ENCODE measurements around the gene PLD4.
"Not testable (repeated sequence)": the region's sequence is repeated elsewhere in the genome, so short reads cannot be mapped to it uniquely, and the experiment has no call there.

Gene PLD4

GRCh38 chr14:104895207-104895785 is 29.4 kb upstream of the PLD4 start:
- no peak overlapping the region for H3K4me3 ChIP-seq (ENCODE audit: low read length)
- H3K4me1 ChIP-seq (ENCODE audit: insufficient read depth, low read length) = no peaks in the 10 kb centered on the region
- H3K36me3 ChIP-seq (ENCODE audit: insufficient read depth, low read length) = peaks cover 3% of the 10 kb centered on the region; the same call in 1 of the 2 replicates
- H3K9ac ChIP-seq (ENCODE audit: low read depth, low read length) = no peak overlapping the region
- H3K27ac ChIP-seq (ENCODE audit: low read depth, low read length) = no peak overlapping the region
- no peaks in the 10 kb centered on the region for H3K9me3 ChIP-seq (ENCODE audit: insufficient read depth, low read depth, low read length)
- WGBS = 93% methylated on average over 9 of the region's 9 CpGs
- H3K27me3 ChIP-seq (ENCODE audit: insufficient read depth, low read length) = no peaks in the 10 kb centered on the region

DNA sequence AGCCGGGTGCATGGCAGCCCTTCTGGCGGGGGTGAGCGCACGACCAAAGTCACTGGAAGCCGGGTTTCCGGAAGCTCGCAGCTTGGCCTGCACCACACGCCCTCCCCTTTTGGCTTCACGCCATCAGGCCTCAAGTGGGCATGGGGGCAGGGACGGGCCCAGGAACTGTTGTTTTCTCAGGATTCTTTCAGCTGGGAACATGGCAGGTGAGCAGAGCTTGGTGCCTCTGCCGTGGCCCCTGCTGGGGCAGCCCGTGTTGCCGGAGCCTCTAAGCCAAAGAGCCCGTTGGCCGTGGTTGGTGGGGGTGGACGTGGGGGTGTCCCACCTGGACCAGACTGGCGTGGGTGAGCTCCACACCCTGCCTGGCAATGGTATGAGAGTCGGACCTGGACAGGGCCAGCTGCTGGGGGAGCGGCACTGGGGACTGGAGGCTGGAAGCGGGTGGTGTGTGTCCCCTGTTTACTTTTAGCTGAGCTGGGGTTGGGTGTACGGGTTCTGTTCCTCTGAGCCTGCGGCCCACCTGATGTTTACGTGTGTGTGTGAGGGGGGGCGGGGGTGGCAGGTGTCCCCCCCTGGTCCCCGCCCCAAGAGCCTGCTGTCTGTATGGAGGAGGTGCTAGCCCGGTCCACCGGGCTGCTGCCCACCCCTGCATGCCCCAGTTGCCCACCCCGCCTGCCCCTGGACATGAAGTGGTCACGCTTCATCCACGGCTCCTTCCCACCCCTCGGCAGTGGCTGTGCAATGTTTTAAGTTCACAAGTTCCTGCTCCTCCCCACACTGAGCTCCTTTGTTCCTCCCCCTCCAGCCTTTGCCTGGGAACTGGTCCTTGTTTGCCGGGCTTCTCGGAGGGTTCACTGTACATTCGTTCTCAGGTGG is 28.7 kb upstream of the PLD4 start:
- Histone ChIP-seq H3K9me3 (ENCODE audit: insufficient read depth, low read depth, low read length) (no peaks in the 10 kb centered on the region), H3K27me3 (ENCODE audit: insufficient read depth, low read length) (no peaks in the 10 kb centered on the region), H3K9ac (ENCODE audit: low read depth, low read length) (no peak overlapping the region), H3K4me3 (ENCODE audit: low read length) (no peak overlapping the region), H3K36me3 (ENCODE audit: insufficient read depth, low read length) (peaks cover 3% of the 10 kb centered on the region; the same call in 1 of the 2 replicates), H3K4me1 (ENCODE audit: insufficient read depth, low read length) (no peaks in the 10 kb centered on the region), H3K27ac (ENCODE audit: low read depth, low read length) (no peak overlapping the region)
- WGBS = 91% methylated on average over 34 of the region's 34 CpGs

DNA sequence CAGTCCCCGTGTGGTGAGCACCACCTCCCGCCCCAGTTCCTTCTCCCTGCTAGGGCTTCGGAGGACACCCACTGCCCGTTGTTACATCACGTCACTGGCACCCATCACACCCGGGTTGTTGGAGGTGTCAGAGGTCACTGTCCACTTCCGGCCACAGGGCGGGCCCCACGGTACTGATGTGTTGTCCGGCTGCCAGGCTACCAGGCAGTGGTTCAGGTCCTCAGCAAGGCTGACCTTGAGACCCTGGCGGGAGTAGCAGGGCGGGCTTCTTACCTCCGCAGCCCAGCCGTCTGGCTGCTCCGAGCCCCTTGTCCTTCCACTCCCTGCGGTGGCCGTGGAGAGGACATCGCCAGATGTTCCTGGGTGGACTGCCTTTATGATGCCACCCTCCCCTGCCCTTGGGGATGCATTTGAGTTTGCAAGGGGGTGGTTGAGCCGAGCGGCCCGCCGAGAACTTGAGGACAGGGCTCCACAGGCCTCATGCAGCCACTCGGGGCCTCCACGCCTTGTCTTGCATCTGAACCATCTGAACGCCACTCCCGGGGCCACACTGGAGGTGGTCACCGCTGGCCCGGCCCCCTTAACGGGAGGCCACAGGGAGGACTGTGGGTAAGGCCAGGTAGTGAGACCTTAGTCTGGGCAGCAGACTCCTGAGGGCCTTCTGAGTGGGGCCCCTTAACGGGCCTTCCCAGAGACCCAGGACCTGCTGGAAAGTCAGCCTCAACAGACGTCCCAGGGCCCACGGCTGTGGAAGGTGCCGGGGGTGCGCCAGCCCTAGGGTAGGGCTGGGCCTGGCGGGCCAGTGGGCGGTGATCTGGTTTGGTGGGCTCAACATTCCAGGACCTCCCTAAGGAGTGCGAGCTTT is 27.1 kb upstream of the PLD4 start:
- Histone ChIP-seq H3K4me1 (ENCODE audit: insufficient read depth, low read length) (no peaks in the 10 kb centered on the region), H3K4me3 (ENCODE audit: low read length) (no peak overlapping the region), H3K9me3 (ENCODE audit: insufficient read depth, low read depth, low read length) (no peaks in the 10 kb centered on the region), H3K36me3 (ENCODE audit: insufficient read depth, low read length) (peaks cover 3% of the 10 kb centered on the region; the same call in 1 of the 2 replicates), H3K27ac (ENCODE audit: low read depth, low read length) (no peak overlapping the region), H3K27me3 (ENCODE audit: insufficient read depth, low read length) (no peaks in the 10 kb centered on the region), H3K9ac (ENCODE audit: low read depth, low read length) (no peak overlapping the region)
- 93% methylated on average over 37 of the region's 37 CpGs for WGBS

DNA sequence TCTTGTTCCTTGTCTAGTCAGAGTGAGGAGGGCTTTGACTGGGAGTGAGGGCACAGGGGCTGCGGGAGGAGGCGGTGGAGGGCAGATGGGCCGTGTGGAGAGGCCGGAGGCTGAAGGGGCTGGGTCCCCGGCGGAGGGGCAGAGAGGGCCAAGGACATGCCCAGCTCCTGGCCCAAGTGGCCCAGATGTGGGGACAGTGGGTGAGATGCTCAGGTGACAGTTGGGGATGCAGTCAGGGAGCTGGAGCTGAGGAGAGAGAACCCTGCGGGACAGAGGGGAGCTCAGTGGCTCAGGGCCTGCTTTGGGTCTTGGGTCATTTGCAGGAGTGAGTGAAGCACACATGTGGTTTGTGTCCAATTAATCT is 26.5 kb upstream of the PLD4 start:
- Histone ChIP-seq H3K4me1 (ENCODE audit: insufficient read depth, low read length) (no peaks in the 10 kb centered on the region), H3K36me3 (ENCODE audit: insufficient read depth, low read length) (peaks cover 3% of the 10 kb centered on the region; the same call in 1 of the 2 replicates), H3K4me3 (ENCODE audit: low read length) (no peak overlapping the region), H3K9ac (ENCODE audit: low read depth, low read length) (no peak overlapping the region), H3K9me3 (ENCODE audit: insufficient read depth, low read depth, low read length) (no peaks in the 10 kb centered on the region), H3K27me3 (ENCODE audit: insufficient read depth, low read length) (peaks cover under 1% of the 10 kb centered on the region; the same call in 1 of the 2 replicates), H3K27ac (ENCODE audit: low read depth, low read length) (no peak overlapping the region)
- 94% methylated on average over 7 of the region's 7 CpGs for WGBS

DNA sequence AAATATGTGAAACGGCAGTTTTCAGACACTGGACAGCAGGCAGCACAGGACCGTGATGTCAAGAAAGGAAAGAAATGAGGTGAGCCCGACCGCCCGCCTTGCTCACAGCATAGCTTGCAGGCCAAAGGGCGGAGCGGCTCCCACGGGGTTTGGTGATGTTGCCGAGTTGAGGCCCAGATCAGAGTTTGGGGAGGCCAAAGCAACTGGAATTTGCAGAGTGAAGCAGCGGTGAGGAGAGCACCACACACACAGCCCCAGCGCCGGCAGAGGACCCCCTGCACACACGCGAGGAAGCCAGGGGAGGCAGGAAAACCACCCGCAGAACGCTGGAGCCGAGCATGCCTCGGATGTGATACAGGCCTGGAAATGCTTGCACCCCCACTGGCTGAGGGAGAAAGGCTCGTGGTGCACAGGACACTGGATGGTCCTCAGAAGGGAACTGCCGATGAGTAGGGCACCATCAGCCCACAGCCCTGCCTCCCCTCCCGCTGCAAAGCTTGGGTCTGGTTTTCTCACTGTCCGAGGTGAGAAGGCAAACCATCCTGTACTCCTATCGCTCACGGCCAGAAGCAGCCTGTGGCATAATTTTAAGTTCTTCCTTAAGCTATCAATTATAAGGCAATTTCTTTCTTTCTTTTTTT is 25.7 kb upstream of the PLD4 start:
- Histone ChIP-seq H3K4me1 (ENCODE audit: insufficient read depth, low read length) (no peaks in the 10 kb centered on the region), H3K27ac (ENCODE audit: low read depth, low read length) (no peak overlapping the region), H3K36me3 (ENCODE audit: insufficient read depth, low read length) (peaks cover 3% of the 10 kb centered on the region; the same call in 1 of the 2 replicates), H3K9me3 (ENCODE audit: insufficient read depth, low read depth, low read length) (peaks cover 3% of the 10 kb centered on the region; the same call in 1 of the 2 replicates), H3K27me3 (ENCODE audit: insufficient read depth, low read length) (peaks cover 9% of the 10 kb centered on the region), H3K4me3 (ENCODE audit: low read length) (no peak overlapping the region), H3K9ac (ENCODE audit: low read depth, low read length) (no peak overlapping the region)
- 90% methylated on average over 24 of the region's 24 CpGs for WGBS

DNA sequence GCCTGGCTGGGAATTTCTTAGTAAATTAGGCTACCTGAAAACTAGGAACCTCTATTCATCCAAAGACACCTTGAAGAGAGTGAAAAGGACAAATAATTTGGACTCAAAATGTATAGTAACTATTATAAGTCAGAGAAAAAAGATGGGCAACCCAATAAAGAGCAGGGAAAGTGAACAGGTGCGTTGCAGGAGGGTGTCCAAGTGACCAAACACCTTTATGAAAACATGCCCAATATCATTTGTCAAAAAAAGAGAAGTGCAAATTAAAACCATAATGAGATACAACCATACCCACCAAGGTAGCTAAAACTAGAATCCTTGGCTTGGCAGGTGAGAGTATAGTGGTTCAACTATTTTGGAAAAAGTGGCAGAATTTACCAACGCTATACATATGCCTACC is 24.9 kb upstream of the PLD4 start:
- Histone ChIP-seq H3K9ac (ENCODE audit: low read depth, low read length) (no peak overlapping the region), H3K27ac (ENCODE audit: low read depth, low read length) (no peak overlapping the region), H3K4me1 (ENCODE audit: insufficient read depth, low read length) (no peaks in the 10 kb centered on the region), H3K9me3 (ENCODE audit: insufficient read depth, low read depth, low read length) (peaks cover 3% of the 10 kb centered on the region; the same call in 1 of the 2 replicates), H3K36me3 (ENCODE audit: insufficient read depth, low read length) (no peaks in the 10 kb centered on the region), H3K27me3 (ENCODE audit: insufficient read depth, low read length) (peaks cover 17% of the 10 kb centered on the region), H3K4me3 (ENCODE audit: low read length) (no peak overlapping the region)
- WGBS = 77% methylated on average over 2 of the region's 2 CpGs

GRCh38 chr14:104900639-104901512 is 23.8 kb upstream of the PLD4 start:
- H3K27ac ChIP-seq (ENCODE audit: low read depth, low read length) = no peak overlapping the region
- peaks cover 3% of the 10 kb centered on the region; the same call in 1 of the 2 replicates for H3K9me3 ChIP-seq (ENCODE audit: insufficient read depth, low read depth, low read length)
- H3K36me3 ChIP-seq (ENCODE audit: insufficient read depth, low read length) = no peaks in the 10 kb centered on the region
- no peak overlapping the region for H3K9ac ChIP-seq (ENCODE audit: low read depth, low read length)
- no peak overlapping the region for H3K4me3 ChIP-seq (ENCODE audit: low read length)
- H3K4me1 ChIP-seq (ENCODE audit: insufficient read depth, low read length) = no peaks in the 10 kb centered on the region
- peaks cover 28% of the 10 kb centered on the region for H3K27me3 ChIP-seq (ENCODE audit: insufficient read depth, low read length)
- WGBS = 85% methylated on average over 12 of the region's 12 CpGs

DNA sequence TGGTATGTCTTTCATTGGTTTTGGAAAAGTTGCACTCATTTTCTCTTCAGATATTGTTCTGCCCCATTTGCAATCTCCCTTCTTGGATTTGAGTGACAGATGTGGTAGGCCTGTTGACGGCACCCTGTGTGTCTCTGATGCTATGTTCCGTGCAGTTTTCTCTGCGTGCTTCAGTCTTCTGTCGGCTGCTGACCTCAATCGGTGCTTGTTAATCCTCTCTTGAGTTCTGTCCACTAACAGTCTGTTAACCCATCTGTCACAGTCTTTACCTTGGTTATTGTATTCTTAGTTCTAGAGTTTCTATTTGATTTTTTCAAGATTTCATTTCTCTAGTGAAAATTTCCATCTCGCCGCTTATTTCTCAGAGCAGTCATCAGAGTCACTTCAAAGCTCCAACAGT is 20.7 kb upstream of the PLD4 start:
- Histone ChIP-seq H3K4me3 (ENCODE audit: low read length) (no peak overlapping the region), H3K27me3 (ENCODE audit: insufficient read depth, low read length) (peaks cover 51% of the 10 kb centered on the region), H3K9me3 (ENCODE audit: insufficient read depth, low read depth, low read length) (peaks cover 11% of the 10 kb centered on the region; the same call in 1 of the 2 replicates), H3K27ac (ENCODE audit: low read depth, low read length) (no peak overlapping the region), H3K9ac (ENCODE audit: low read depth, low read length) (no peak overlapping the region), H3K4me1 (ENCODE audit: insufficient read depth, low read length) (no peaks in the 10 kb centered on the region), H3K36me3 (ENCODE audit: insufficient read depth, low read length) (no peaks in the 10 kb centered on the region)
- 94% methylated on average over 7 of the region's 7 CpGs for whole genome bisulfite sequencing

- 30% methylated on average over 38 of the region's 38 CpGs for WGBS
- Histone ChIP-seq H3K27me3 (ENCODE audit: insufficient read depth, low read length) (peaks cover 51% of the 10 kb centered on the region), H3K9me3 (ENCODE audit: insufficient read depth, low read depth, low read length) (peaks cover 11% of the 10 kb centered on the region; the same call in 1 of the 2 replicates)
- H3K4me3 ChIP-seq (ENCODE audit: low read length); H3K27ac ChIP-seq (ENCODE audit: low read depth, low read length); H3K4me1 ChIP-seq (ENCODE audit: insufficient read depth, low read length); H3K36me3 ChIP-seq (ENCODE audit: insufficient read depth, low read length); H3K9ac ChIP-seq (ENCODE audit: low read depth, low read length): not testable (repeated sequence)
These were observed 19.8 kb upstream of the PLD4 start for GRCh38 chr14:104904650-104905578.

Measured in HUES64 (cell line).